ENCODE results near the gene TRMT5.

The TRMT5 gene

GRCh38 chr14:60981633-60982455, 965 bp upstream of the TRMT5 start:
- Histone ChIP-seq H3K36me3 (ENCODE audit: control insufficient read depth, insufficient read depth, low read length) (peaks cover 25% of the 10 kb centered on the region), H3K9ac (ENCODE audit: low read length) (peak overlapping the region; percentile 93), H3K4me3 (ENCODE audit: low read depth, low read length) (peak overlapping the region; percentile 94), H3K4me1 (ENCODE audit: control insufficient read depth, insufficient read depth, low read length) (peaks cover 9% of the 10 kb centered on the region), H3K27ac (ENCODE audit: low read depth, low read length) (no peak overlapping the region; the same call in 1 of the 2 replicates), H3K27me3 (ENCODE audit: control insufficient read depth, insufficient read depth, low read length) (no peaks in the 10 kb centered on the region), H3K9me3 (ENCODE audit: control insufficient read depth, insufficient read depth, low read depth, low read length) (no peaks in the 10 kb centered on the region)

DNA sequence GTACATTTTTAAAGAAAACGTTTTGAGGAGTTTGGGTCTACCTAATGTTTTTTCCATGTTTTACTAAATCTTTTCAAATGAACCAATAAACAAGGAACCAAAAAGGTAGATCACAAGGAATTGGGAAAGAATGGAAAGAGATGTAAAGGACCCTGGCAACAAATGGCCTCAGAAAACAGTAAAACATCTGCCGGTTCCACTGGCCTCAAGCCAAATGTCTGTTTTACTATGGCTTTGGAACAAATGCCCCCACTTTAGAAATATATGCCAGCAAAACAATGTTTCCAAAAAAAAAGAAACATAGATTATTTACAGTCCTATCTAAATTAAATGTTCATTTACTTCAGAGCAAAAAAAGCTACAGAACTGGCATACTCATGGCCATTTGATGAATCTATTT, 3.0 kb downstream of the TRMT5 start:
- Histone ChIP-seq H3K27me3 (ENCODE audit: control insufficient read depth, insufficient read depth, low read length) (no peaks in the 10 kb centered on the region), H3K4me3 (ENCODE audit: low read depth, low read length) (no peak overlapping the region), H3K4me1 (ENCODE audit: control insufficient read depth, insufficient read depth, low read length) (peaks cover 9% of the 10 kb centered on the region), H3K27ac (ENCODE audit: low read depth, low read length) (no peak overlapping the region), H3K36me3 (ENCODE audit: control insufficient read depth, insufficient read depth, low read length) (peaks cover 46% of the 10 kb centered on the region), H3K9me3 (ENCODE audit: control insufficient read depth, insufficient read depth, low read depth, low read length) (no peaks in the 10 kb centered on the region), H3K9ac (ENCODE audit: low read length) (no peak overlapping the region)

DNA sequence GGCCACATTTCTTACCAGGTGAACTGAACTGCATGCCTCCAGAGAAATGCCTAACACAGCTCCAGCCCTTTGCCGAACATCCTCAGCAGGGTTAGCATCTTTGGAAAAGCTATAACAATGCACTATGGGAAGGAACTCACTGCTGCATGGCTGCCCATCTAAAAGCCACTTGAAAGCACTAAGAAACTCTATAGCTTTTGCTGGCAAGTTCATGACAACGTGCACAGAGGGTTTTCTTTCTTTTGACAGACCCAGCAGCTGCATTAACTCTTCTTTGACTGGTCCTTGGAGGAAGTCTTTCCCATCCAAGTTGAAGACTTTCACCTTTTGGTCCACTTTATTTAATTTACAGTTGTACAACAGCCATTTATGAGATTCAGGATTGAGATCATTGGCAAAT, 5.3 kb downstream of the TRMT5 start:
- Histone ChIP-seq H3K9me3 (ENCODE audit: control insufficient read depth, insufficient read depth, low read depth, low read length) (no peaks in the 10 kb centered on the region), H3K27me3 (ENCODE audit: control insufficient read depth, insufficient read depth, low read length) (no peaks in the 10 kb centered on the region), H3K9ac (ENCODE audit: low read length) (no peak overlapping the region), H3K36me3 (ENCODE audit: control insufficient read depth, insufficient read depth, low read length) (peaks cover 46% of the 10 kb centered on the region), H3K27ac (ENCODE audit: low read depth, low read length) (no peak overlapping the region), H3K4me3 (ENCODE audit: low read depth, low read length) (no peak overlapping the region), H3K4me1 (ENCODE audit: control insufficient read depth, insufficient read depth, low read length) (0 out of 2 replicates have a peak, but pooled peaks cover 4% of the 10 kb centered on the region)

DNA sequence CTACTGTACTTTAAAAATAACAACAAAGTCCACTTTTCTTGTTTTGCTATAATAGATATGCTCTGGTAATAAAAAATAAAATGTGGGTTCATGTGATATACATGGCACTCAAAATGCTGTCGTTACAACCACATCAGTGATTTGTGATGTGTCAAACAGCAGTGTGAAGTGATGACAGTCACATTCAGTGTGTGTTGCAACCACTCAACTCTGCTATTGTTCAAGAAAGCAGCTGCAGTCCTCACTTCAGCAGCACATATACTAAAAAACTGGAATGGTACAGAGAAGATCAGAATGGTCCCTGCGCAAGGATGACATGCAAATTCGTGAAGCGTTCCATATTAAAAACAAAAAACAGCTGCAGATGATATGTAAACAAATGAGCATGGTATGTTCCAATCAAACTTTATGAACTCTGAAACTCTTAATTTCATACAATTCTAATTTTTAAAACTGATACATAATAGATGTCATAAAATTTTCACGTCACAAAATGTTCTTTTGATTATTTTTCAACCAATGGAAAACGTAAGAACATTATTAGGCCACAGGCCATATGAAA, 6.7 kb downstream of the TRMT5 start:
- H3K27me3 ChIP-seq (ENCODE audit: control insufficient read depth, insufficient read depth, low read length): no peaks in the 10 kb centered on the region
- no peak overlapping the region for H3K9ac ChIP-seq (ENCODE audit: low read length)
- H3K4me1 ChIP-seq (ENCODE audit: control insufficient read depth, insufficient read depth, low read length): no peaks in the 10 kb centered on the region
- H3K4me3 ChIP-seq (ENCODE audit: low read depth, low read length): no peak overlapping the region
- H3K36me3 ChIP-seq (ENCODE audit: control insufficient read depth, insufficient read depth, low read length): peaks cover 42% of the 10 kb centered on the region
- H3K9me3 ChIP-seq (ENCODE audit: control insufficient read depth, insufficient read depth, low read depth, low read length): no peaks in the 10 kb centered on the region
- no peak overlapping the region for H3K27ac ChIP-seq (ENCODE audit: low read depth, low read length)

DNA sequence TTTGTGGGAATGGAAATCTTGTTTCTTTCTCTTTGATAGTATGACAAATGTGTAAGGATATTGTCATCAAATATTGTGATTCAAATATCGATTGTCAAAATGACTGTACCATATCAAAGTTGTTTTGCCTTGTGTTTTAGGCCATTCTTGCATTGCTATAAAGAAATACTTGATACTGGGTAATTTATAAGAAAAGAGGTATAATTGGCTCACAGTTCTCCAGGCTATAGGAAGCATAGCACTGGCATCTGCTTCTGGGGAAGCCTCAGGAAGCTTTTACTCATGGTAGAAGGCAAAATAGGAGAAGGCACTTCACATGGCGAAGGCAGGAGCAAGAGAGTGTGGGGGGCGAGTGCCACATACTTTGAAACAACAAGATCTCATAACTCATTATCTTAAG, 7.8 kb downstream of the TRMT5 start:
- Histone ChIP-seq H3K4me3 (ENCODE audit: low read depth, low read length) (no peak overlapping the region), H3K27me3 (ENCODE audit: control insufficient read depth, insufficient read depth, low read length) (no peaks in the 10 kb centered on the region), H3K36me3 (ENCODE audit: control insufficient read depth, insufficient read depth, low read length) (peaks cover 36% of the 10 kb centered on the region), H3K9me3 (ENCODE audit: control insufficient read depth, insufficient read depth, low read depth, low read length) (no peaks in the 10 kb centered on the region), H3K9ac (ENCODE audit: low read length) (no peak overlapping the region), H3K27ac (ENCODE audit: low read depth, low read length) (no peak overlapping the region), H3K4me1 (ENCODE audit: control insufficient read depth, insufficient read depth, low read length) (no peaks in the 10 kb centered on the region)

DNA sequence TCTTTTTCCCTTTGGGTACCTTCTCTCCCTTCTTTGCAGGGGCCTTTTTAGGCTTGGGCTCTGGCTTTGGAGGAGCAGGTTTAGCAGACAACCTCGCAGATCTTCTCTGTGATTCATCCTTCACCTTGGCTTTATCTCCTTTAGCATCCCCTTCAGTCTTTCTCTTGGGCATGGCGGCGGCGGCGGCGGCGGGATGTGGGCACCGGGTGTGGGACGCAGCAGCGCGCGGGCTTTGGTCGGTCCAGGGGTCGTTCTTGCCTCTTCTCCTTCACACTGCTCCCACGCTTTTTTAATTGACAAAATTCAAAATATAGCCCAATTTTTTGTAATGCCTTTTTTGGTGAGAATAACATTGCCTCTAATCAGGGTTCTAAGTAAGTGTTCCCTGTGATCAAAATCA, 8.6 kb downstream of the TRMT5 start:
- no peaks in the 10 kb centered on the region for H3K4me1 ChIP-seq (ENCODE audit: control insufficient read depth, insufficient read depth, low read length)
- H3K27ac ChIP-seq (ENCODE audit: low read depth, low read length): no peak overlapping the region
- no peaks in the 10 kb centered on the region for H3K9me3 ChIP-seq (ENCODE audit: control insufficient read depth, insufficient read depth, low read depth, low read length)
- no peak overlapping the region for H3K4me3 ChIP-seq (ENCODE audit: low read depth, low read length)
- H3K27me3 ChIP-seq (ENCODE audit: control insufficient read depth, insufficient read depth, low read length): no peaks in the 10 kb centered on the region
- H3K36me3 ChIP-seq (ENCODE audit: control insufficient read depth, insufficient read depth, low read length): peaks cover 33% of the 10 kb centered on the region
- no peak overlapping the region for H3K9ac ChIP-seq (ENCODE audit: low read length)

DNA sequence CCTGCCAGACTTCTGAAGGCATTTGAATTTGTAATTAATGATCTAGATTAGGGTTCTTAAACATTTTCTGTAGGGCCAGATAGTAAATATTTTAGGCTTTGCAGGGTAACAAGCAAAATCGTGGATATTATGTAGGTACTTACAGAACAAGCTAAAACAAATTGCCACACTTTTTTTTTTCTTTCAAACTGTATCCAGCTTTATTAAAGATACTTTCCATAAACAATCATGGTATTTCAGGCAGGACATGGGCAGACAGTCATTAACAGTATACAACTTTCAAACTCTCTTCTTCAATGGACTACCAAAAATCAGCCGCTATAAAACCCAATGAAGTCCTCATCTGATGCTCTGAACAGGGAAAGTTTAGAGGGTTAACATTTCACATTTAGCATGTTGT, 9.6 kb downstream of the TRMT5 start:
- Histone ChIP-seq H3K27me3 (ENCODE audit: control insufficient read depth, insufficient read depth, low read length) (no peaks in the 10 kb centered on the region), H3K27ac (ENCODE audit: low read depth, low read length) (no peak overlapping the region), H3K9ac (ENCODE audit: low read length) (no peak overlapping the region), H3K9me3 (ENCODE audit: control insufficient read depth, insufficient read depth, low read depth, low read length) (no peaks in the 10 kb centered on the region), H3K36me3 (ENCODE audit: control insufficient read depth, insufficient read depth, low read length) (peaks cover 26% of the 10 kb centered on the region), H3K4me1 (ENCODE audit: control insufficient read depth, insufficient read depth, low read length) (no peaks in the 10 kb centered on the region), H3K4me3 (ENCODE audit: low read depth, low read length) (no peak overlapping the region)

DNA sequence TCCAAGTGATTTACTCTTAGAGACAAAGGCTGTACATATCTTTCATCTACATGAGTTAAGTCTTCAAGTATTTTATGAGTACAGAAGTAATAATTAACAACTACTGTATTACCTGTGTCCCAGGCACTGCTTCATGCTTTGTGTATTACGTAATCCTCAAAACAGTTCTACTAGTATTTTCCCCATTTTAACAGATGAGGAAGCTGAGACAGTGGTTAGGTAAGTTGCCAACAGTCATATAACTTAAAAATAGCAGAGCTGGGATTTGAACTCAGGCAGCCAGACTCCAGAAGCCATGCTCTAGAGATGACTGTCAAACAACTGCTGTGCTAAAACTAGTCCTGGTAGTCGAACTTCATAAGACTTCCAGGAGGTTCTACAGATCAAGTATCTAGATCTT, 10.7 kb downstream of the TRMT5 start:
- Histone ChIP-seq H3K9ac (ENCODE audit: low read length) (no peak overlapping the region), H3K27ac (ENCODE audit: low read depth, low read length) (no peak overlapping the region), H3K27me3 (ENCODE audit: control insufficient read depth, insufficient read depth, low read length) (no peaks in the 10 kb centered on the region), H3K4me1 (ENCODE audit: control insufficient read depth, insufficient read depth, low read length) (no peaks in the 10 kb centered on the region), H3K4me3 (ENCODE audit: low read depth, low read length) (no peak overlapping the region), H3K9me3 (ENCODE audit: control insufficient read depth, insufficient read depth, low read depth, low read length) (no peaks in the 10 kb centered on the region), H3K36me3 (ENCODE audit: control insufficient read depth, insufficient read depth, low read length) (peaks cover 19% of the 10 kb centered on the region)

DNA sequence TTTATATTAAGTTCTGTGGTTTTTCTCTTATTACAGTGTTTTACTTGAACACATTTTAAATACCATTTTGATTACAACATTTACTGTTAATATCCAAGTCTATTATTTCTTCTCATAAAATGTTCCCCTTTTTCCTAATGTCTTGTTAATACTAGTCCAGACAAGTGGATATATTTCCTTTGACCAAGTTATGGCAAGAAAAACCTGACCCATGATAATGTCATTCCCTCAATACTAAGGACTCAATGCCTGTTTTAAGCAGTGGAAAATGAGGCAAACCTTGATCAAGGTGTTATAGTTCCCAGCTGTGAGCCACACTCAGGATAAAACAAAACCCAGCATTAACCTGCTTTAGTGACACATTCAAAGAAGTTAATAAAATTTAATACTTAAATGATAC, 12.2 kb downstream of the TRMT5 start:
- no peak overlapping the region for H3K27ac ChIP-seq (ENCODE audit: low read depth, low read length)
- H3K27me3 ChIP-seq (ENCODE audit: control insufficient read depth, insufficient read depth, low read length): no peaks in the 10 kb centered on the region
- no peak overlapping the region for H3K4me3 ChIP-seq (ENCODE audit: low read depth, low read length)
- no peaks in the 10 kb centered on the region; the same call in 1 of the 2 replicates for H3K4me1 ChIP-seq (ENCODE audit: control insufficient read depth, insufficient read depth, low read length)
- no peaks in the 10 kb centered on the region for H3K9me3 ChIP-seq (ENCODE audit: control insufficient read depth, insufficient read depth, low read depth, low read length)
- peaks cover 7% of the 10 kb centered on the region; the same call in 1 of the 2 replicates for H3K36me3 ChIP-seq (ENCODE audit: control insufficient read depth, insufficient read depth, low read length)
- no peak overlapping the region for H3K9ac ChIP-seq (ENCODE audit: low read length)

DNA sequence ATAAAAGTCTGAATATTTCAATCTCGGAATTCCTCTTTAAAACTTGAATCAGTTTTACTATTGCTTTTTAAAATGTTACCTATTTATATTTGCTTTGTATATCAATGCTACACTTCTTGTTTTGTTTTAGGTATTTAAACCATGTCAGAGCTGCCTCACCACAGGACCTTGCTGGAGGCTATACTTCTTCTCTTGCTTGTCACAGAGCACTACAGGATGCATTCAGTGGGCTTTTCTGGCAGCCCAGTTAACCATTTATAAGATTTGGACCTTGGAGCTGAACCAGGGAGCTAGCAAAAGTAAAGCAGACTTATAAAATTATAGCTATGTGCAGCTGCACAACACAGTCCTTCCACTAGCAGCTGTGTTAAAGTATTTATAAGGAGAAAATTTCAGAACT, 12.8 kb downstream of the TRMT5 start:
- Histone ChIP-seq H3K9ac (ENCODE audit: low read length) (no peak overlapping the region), H3K4me3 (ENCODE audit: low read depth, low read length) (no peak overlapping the region), H3K4me1 (ENCODE audit: control insufficient read depth, insufficient read depth, low read length) (no peaks in the 10 kb centered on the region; the same call in 1 of the 2 replicates), H3K36me3 (ENCODE audit: control insufficient read depth, insufficient read depth, low read length) (peaks cover 2% of the 10 kb centered on the region; the same call in 1 of the 2 replicates), H3K27me3 (ENCODE audit: control insufficient read depth, insufficient read depth, low read length) (no peaks in the 10 kb centered on the region), H3K9me3 (ENCODE audit: control insufficient read depth, insufficient read depth, low read depth, low read length) (no peaks in the 10 kb centered on the region), H3K27ac (ENCODE audit: low read depth, low read length) (no peak overlapping the region)

DNA sequence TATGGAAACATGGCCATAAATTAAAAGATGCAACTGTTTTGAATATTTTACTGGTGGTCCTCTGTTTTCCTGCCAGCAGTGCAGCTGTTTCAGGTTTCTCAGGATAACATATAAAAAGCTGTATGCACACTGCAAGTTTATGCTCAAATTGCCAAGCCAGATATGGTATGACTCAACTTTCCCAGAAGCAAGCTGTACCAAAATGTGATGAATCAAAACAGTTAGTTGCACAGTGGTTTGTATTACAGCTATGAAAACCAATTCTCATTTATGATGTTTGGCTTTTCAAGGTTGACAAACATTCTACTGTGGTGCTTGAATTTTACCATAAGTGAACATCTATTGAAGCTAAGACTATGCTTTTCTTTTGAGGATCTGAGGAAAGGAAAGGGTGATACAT, 15.5 kb downstream of the TRMT5 start:
- Histone ChIP-seq H3K27me3 (ENCODE audit: control insufficient read depth, insufficient read depth, low read length) (no peaks in the 10 kb centered on the region), H3K27ac (ENCODE audit: low read depth, low read length) (no peak overlapping the region), H3K9ac (ENCODE audit: low read length) (no peak overlapping the region), H3K9me3 (ENCODE audit: control insufficient read depth, insufficient read depth, low read depth, low read length) (no peaks in the 10 kb centered on the region), H3K4me1 (ENCODE audit: control insufficient read depth, insufficient read depth, low read length) (no peaks in the 10 kb centered on the region; the same call in 1 of the 2 replicates), H3K36me3 (ENCODE audit: control insufficient read depth, insufficient read depth, low read length) (no peaks in the 10 kb centered on the region), H3K4me3 (ENCODE audit: low read depth, low read length) (no peak overlapping the region)

All from HUES6 (cell line).